ENCODE data around the gene SPAG9. TPM values are rescaled to one million over a fixed set of nuclear protein-coding genes. Genes with fewer than 3 reads are reported as not detected.

Gene SPAG9
- total and polyA plus RNA-seq, 2 experiments from 2014 or later, result 12.1 to 66.2 TPM

DNA sequence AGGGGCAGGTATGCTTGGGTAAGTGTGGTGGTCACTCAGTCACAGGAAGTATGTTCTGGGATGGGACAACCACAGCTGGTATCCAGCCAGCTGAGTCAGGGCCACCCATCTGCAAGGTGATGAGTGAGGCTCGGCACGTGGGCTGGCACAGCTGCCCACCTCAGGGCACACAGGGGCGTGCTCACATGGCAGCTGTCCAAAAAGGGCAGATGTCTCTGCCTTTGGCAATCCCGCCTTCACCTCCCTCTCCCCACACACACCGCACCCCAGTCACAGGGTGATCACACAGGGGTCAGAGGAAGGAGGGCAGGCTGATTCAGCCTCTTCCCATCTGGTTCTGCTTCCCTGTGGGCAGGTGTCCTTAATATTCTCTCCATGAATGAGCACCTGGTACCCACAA, 168.7 kb downstream of the SPAG9 start:
- Histone ChIP-seq H3K36me3 (no peaks in the 10 kb centered on the region), H3K27me3 (no peaks in the 10 kb centered on the region), H3K4me3 (no peak overlapping the region), H3K27ac (no peak overlapping the region), H3K4me1 (ENCODE audit: low read depth) (peaks cover 51% of the 10 kb centered on the region), H3K9me3 (ENCODE audit: low read depth) (no peaks in the 10 kb centered on the region)
- TF ChIP-seq, protein P1, sequence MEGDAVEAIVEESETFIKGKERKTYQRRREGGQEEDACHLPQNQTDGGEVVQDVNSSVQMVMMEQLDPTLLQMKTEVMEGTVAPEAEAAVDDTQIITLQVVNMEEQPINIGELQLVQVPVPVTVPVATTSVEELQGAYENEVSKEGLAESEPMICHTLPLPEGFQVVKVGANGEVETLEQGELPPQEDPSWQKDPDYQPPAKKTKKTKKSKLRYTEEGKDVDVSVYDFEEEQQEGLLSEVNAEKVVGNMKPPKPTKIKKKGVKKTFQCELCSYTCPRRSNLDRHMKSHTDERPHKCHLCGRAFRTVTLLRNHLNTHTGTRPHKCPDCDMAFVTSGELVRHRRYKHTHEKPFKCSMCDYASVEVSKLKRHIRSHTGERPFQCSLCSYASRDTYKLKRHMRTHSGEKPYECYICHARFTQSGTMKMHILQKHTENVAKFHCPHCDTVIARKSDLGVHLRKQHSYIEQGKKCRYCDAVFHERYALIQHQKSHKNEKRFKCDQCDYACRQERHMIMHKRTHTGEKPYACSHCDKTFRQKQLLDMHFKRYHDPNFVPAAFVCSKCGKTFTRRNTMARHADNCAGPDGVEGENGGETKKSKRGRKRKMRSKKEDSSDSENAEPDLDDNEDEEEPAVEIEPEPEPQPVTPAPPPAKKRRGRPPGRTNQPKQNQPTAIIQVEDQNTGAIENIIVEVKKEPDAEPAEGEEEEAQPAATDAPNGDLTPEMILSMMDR (IDR thresholded peaks at IDR 0.05; ENCODE audit: low read depth, low read length), result no peak
- DNase-seq (ENCODE audit: low read depth in 1 of 2, low spot score in 1 of 2), result no peak

DNA sequence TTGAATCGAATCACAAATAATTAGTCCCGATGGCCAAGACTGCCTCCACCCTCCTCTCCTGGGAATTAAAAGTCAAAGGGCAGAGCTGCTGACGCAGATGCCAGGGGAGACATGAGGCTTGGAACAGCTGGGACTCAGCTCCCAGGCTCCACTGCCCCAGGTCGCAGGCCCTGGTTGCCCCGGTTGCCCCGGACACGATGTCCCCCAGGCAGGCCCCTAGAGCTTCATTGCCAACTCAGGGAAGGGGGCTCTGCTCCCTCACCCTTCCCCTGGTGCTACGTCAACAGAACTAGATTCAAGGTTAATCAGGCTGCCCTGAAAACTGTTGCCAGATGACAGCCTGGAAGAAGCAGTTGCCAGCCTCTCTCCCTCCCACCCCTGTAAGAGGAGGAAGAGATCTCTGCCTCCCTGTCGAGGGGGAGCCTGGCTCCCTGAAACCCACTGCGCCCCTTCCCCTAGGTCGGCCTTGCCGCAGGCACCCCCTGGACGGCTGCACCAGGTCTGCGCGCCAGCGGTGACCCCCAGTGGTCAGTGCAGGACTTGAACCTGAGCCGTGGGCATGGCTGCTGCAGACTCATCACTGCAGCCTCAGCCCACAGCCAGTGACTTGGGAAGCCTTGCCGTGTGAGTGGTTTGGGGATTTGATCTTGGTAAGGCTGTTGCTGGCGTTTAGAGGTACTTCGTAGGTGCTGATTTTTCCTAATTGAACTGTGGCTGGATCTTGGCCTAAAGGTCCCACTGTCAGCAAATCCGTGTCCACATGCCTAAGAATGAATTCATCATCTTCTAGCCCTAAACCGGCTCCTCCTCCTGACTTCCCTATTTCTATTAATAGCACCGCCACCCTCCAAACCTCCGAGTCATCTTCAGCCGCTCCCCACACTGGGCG, 170.4 kb downstream of the SPAG9 start:
- H3K27me3 ChIP-seq, result no peaks in the 10 kb centered on the region
- no peaks in the 10 kb centered on the region for H3K9me3 ChIP-seq (ENCODE audit: low read depth)
- H3K4me3 ChIP-seq, result no peak overlapping the region
- H3K27ac ChIP-seq, result peak overlapping the region; percentile 52
- TF ChIP-seq, protein P1 (IDR thresholded peaks at IDR 0.05; ENCODE audit: low read depth, low read length), result peak; percentile 77
- H3K36me3 ChIP-seq, result no peaks in the 10 kb centered on the region
- DNase-seq (ENCODE audit: low read depth in 1 of 2, low spot score in 1 of 2), result peak; percentile 72 to 78
- peaks cover 45% of the 10 kb centered on the region for H3K4me1 ChIP-seq (ENCODE audit: low read depth)

DNA sequence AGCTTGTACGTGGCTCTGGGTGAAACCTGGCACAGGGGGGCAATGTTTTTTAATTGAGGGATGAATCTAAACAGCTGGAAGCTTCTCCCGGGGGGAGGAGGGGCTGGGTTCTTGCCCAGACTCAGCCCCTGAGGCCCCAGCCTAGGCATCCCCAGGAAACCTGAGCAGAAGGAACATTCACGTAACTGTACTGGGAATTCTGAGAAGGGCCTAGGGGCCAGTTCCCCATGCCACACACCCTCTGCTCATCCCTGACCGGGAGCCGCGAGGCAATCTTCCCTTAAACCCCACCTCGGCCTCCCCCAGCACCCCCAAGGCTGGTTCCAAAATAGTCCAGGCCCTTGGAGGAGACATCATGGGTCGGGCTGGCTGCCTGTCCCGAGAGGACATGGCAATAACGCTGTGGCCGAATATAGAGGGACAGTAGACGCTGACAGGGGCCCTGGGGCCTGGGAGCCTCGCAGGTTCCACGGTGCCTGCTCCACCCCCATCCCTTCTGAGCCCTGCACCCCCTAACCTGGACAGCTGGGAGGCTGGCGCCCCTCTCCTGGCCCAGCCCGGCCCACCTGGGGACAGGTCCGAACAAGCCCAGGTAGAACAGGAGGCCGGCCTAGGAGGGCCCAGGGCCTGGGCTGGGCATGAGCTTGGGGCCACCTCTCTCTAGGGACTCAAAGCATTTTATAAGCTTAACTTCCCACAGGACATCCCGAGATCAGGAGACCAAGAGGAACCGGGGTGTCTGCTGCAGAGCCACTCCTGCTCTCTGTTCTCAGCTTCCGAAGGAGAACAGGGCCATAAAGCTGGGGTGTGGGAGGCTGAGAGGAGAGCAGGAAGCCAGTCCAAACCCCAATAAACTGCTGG, 171.3 kb downstream of the SPAG9 start:
- no peak for DNase-seq (ENCODE audit: low read depth in 1 of 2, low spot score in 1 of 2)
- Histone ChIP-seq H3K27me3 (no peaks in the 10 kb centered on the region), H3K4me1 (ENCODE audit: low read depth) (peaks cover 45% of the 10 kb centered on the region), H3K27ac (peak overlapping the region; percentile 52), H3K4me3 (no peak overlapping the region), H3K36me3 (no peaks in the 10 kb centered on the region), H3K9me3 (ENCODE audit: low read depth) (no peaks in the 10 kb centered on the region)
- TF ChIP-seq, protein P1 (IDR thresholded peaks at IDR 0.05; ENCODE audit: low read depth, low read length), result no peak

DNA sequence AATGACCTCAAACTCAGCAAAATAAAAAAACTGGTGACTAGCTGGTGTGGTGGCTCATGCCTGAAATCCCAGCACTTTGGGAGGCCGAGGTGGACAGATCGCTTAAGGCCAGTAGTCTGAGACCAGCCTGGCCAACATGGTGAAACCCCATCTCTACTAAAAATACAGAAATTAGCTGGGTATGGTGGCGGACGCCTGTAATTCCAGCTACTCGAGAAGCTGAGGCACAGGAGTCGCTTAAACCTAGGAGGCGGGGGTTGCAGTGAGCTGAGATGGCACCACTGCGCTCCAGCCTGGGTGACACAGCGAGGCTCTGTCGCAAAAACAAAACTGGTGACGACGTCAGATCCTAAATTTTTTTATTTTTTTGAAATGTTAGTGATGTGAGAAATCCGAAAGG, 172.0 kb downstream of the SPAG9 start:
- Histone ChIP-seq H3K9me3 (ENCODE audit: low read depth) (no peaks in the 10 kb centered on the region), H3K4me3 (no peak overlapping the region), H3K27me3 (no peaks in the 10 kb centered on the region), H3K4me1 (ENCODE audit: low read depth) (peaks cover 44% of the 10 kb centered on the region), H3K36me3 (no peaks in the 10 kb centered on the region), H3K27ac (peak overlapping the region; percentile 52)
- TF ChIP-seq, protein P1 (IDR thresholded peaks at IDR 0.05; ENCODE audit: low read depth, low read length), result no peak
- DNase-seq (ENCODE audit: low read depth in 1 of 2, low spot score in 1 of 2), result no peak

DNA sequence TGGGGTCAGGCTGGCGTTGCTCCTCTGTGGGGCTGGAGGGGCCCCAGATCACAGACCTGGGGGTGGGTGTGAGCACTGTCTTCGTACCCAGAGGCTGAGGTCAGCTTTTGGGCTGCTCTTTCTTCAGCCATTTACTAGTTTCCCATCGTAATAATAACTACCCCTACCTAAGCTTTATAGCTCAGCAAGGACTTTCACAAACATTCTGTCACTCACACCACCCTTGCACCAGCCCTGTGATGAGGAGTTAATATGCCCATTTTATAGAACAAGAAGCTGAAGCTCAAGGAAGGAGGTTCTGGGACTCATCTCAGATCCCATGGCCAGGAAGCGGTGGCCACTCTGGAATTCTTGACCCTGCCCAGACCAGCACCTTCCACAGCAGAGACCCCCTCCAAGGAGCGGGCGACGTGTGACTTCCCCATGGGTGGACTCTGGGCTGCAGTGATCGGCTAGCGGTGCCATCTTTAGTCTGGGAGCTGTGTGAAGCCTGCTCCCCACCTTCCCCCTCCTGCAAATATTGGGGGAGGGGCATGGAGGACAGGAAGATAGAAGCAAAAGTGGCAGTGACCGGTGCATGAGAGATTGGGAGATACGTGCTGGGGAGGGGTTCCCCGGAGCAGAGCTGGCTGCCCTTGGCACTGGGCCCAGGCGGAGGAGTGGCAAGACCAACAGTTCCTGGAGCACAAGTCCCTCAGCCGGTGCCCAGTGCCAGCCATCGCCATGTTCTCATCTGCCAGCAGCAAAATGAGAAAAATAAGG, 172.7 kb downstream of the SPAG9 start:
- DNase-seq (ENCODE audit: low read depth in 1 of 2, low spot score in 1 of 2), result no peak
- Histone ChIP-seq H3K9me3 (ENCODE audit: low read depth) (no peaks in the 10 kb centered on the region), H3K36me3 (no peaks in the 10 kb centered on the region), H3K27ac (no peak overlapping the region), H3K27me3 (no peaks in the 10 kb centered on the region), H3K4me3 (no peak overlapping the region), H3K4me1 (ENCODE audit: low read depth) (peaks cover 48% of the 10 kb centered on the region)
- TF ChIP-seq, protein P1 (IDR thresholded peaks at IDR 0.05; ENCODE audit: low read depth, low read length), result no peak
